ENCODE results near the gene SFT2D2.

GRCh38 chr1:168224991-168225390 lies 813 bp upstream of the SFT2D2 start:
- TF ChIP-seq POLR2A (IDR thresholded peaks at IDR 0.05) (no peak), POLR2AphosphoS5 (IDR thresholded peaks at IDR 0.05) (no peak)

All from suprapubic skin (tissue), 4 donors.